Esophagus muscularis mucosa (tissue), 3 donors: ENCODE results near the gene AK3.

Source experiments
- CTCF ChIP-seq, 3 experiments: fragments of 200-600 bp in 2 of 3; fragments of 450-650 bp in 1 of 3; sonication (generic) in 2 of 3; IDR thresholded peaks; one replicate each; pipeline ENCODE4 v1.5.1; 2017 to 2019; ENCODE audit warnings: antibody characterized with exemption in 3 of 3, mild to moderate bottlenecking in 2 of 3, moderate library complexity in 1 of 3
- POLR2A ChIP-seq: fragments of 450-650 bp; IDR thresholded peaks from one replicate; pipeline ENCODE4 v1.6.1; 2017; ENCODE audit warnings: antibody characterized with exemption, moderate library complexity, mild to moderate bottlenecking, low read depth

DNA sequence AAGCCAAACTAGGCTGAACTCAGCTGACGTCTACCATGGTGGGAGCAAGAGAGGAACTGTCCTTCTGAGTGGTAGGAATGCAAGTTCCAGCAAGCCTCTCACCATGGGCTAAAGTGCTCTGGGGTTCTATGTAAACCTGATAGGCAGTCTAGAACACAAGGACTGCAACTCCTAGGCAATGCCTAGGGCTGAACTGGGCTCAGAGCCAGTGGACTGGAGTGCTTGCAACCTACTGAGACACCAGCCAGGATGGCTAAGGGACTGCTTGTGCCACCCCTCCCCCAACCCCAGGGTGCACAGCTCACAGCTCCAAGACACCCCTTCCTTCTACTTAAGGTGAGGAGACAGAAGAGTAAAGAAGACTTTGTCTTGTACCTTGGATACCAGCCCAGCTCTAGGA lies 39.6 kb upstream of the AK3 start:
- TF ChIP-seq CTCF (IDR thresholded peaks at IDR 0.05) (no peak), POLR2A (no peak)
